ENCODE measurements around the gene ABHD16A.

GRCh38 chr6:31683591-31683990, 19.5 kb downstream of the ABHD16A start:
- no peak for TF ChIP-seq GATA2 (IDR thresholded peaks at IDR 0.05; ENCODE audit: low read depth, low read length)
- TF ChIP-seq GATA3 (IDR thresholded peaks at IDR 0.05; ENCODE audit: low read depth, low read length), result no peak

Data from SH-SY5Y (cell line).